T-helper 17 cell (primary cell): ENCODE measurements around the gene CDK15. TPM values are rescaled to one million over a fixed set of nuclear protein-coding genes. Genes with fewer than 3 reads are reported as not detected.

Experiments used
- ATAC-seq: fragments of 150-1000 bp; cut with Tn5 transposase; 2 replicates; pipeline ENCODE4 v1.10.0; 2021; ENCODE audit warnings: mild to moderate bottlenecking, moderate library complexity
- DNase-seq, 3 donors: peaks; one replicate each; pipeline versions ENCODE4 v3.0.0 to v3.0.0-alpha.2; 2020 to 2021
- H3K9me3 ChIP-seq: one replicate; pipeline ENCODE4 v1.7.0; 2013; ENCODE audit warnings: low read length, mild to moderate bottlenecking; ENCODE audit not compliant: control insufficient read depth, poor library complexity, severe bottlenecking
- H3K27ac Mint-ChIP-seq: one replicate; pipeline ENCODE4 v1.8.0; 2022; ENCODE audit warnings: mild to moderate bottlenecking, moderate library complexity, mixed read lengths
- H3K27me3 Mint-ChIP-seq: one replicate; pipeline ENCODE4 v1.8.0; 2022; ENCODE audit warnings: mixed read lengths
- H3K36me3 Mint-ChIP-seq: one replicate; pipeline ENCODE4 v1.8.0; 2022; ENCODE audit warnings: low read depth, mixed read lengths
- H3K4me1 Mint-ChIP-seq: one replicate; pipeline ENCODE4 v1.8.0; 2022; ENCODE audit warnings: mild to moderate bottlenecking, mixed read lengths
- H3K4me3 Mint-ChIP-seq: one replicate; pipeline ENCODE4 v1.8.0; 2022; ENCODE audit warnings: mild to moderate bottlenecking, moderate library complexity, mixed read lengths
- total RNA-seq, 4 donors: library from RNA in 2 of 4; stranded (reverse) in 2 of 4; gene quantifications; one replicate each; pipeline ENCODE4 v1.2.3 and lab custom pipeline; 2022 to 2026

CDK15 gene
- total RNA-seq, 2 donors from 2014 or later = not detected

DNA sequence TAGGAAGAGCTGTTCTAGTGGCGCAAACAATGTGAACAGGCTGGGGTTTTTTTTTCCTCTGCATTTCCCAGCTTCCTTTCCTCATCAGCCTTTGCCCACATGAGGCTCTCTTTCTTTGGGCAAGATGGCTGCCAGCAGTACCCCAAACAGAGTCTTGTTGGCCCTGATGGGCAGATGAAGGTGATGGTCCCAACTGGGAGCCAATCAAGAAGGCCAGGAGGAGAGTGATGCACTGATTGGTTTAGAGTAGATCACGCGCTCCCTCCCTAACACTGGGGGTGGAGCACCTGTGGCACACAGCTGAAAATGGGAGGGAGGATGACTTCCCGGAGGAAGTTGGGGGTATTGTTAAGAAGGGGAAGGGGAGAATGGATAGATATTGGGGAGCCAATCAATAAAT, 131.0 kb downstream of the CDK15 start:
- ATAC-seq = no peak

DNA sequence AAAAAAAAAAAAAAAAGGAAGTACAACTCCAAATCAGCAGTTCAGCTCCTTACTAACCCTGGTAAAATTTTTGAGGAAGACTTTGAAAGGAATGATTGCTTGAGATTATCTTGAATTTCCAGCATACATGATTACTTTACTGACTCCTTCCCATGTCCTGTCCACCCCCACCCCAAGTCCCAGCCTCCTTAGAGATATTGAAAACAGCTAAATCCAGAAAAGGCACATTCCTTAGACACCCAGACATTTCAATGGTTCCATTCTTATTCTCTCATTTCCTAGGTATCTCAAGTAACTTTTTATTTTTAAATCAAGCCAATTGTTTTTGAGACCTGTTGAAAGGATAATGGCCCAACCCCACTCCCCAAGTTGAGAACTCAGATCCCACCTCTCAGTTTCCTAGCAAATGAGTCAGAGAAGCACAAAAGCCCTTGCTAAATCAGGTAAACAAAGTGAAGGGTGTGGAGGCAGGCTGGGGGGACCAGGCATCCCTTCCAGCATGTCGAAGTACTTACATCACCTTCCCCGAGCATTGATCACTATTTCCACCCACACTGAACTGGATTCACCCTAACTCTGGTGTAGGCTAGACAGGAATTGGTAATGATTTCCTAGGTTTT, 131.9 kb downstream of the CDK15 start:
- Mint-ChIP-seq H3K4me3 (no peak overlapping the region), H3K36me3 (no peaks in the 10 kb centered on the region), H3K27ac (no peak overlapping the region), H3K4me1 (no peaks in the 10 kb centered on the region), H3K27me3 (peaks cover 33% of the 10 kb centered on the region)
- DNase-seq (no peak), ATAC-seq (no peak)
- H3K9me3 ChIP-seq = no peaks in the 10 kb centered on the region

More for the DNA sequence above, 131.0 kb downstream of the CDK15 start:
- H3K27me3 Mint-ChIP-seq = peaks cover 42% of the 10 kb centered on the region
- no peak overlapping the region for H3K27ac Mint-ChIP-seq
- H3K36me3 Mint-ChIP-seq = no peaks in the 10 kb centered on the region
- H3K9me3 ChIP-seq = no peaks in the 10 kb centered on the region
- no peak overlapping the region for H3K4me3 Mint-ChIP-seq
- no peaks in the 10 kb centered on the region for H3K4me1 Mint-ChIP-seq
- DNase-seq = no peak

DNA sequence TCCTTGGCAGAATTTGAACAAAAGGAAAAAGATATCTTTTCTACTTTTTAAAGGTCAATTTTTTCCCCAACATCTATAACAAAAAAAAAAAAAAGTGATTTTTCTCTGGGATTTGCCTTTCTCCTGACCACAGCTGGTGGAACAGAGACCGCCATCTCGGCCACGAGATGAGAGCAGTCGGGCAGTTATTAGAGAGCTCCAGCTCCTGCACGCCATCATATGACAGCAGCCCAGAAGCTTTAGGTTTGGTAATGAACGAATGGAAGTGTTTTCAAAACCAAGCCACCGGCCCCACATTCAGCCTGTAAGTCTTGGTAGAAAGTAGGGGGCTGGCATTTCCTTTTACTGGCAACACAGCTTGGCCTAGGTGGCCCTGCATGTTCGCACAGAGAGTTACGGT, 132.4 kb downstream of the CDK15 start:
- Mint-ChIP-seq H3K4me3 (no peak overlapping the region), H3K27ac (no peak overlapping the region), H3K27me3 (peaks cover 28% of the 10 kb centered on the region), H3K36me3 (no peaks in the 10 kb centered on the region), H3K4me1 (no peaks in the 10 kb centered on the region)
- ATAC-seq (no peak), DNase-seq (no peak)
- no peaks in the 10 kb centered on the region for H3K9me3 ChIP-seq

DNA sequence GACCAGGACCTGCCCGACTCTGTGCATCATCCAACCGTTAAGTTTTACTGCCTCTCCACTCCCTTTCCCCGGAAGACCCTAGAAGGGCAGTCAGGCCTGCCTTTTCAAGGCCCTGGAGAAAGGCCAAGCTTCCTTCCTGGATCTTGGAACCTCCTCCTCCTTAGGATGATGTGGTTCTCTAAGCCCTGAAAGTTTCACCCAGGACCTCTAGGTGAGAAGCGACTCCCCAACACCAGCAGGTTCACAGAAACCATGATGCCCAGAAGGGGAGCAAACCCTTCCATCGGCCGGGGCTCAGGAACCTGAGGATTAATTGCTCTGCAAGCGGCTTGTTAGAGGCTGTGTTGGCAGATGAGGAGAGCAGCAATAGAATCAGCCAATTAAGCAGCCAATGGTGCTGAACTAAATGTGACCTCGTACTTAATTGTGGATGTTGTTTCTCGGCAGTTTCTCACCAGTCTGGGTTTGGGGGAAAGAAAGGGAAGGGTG, 133.2 kb downstream of the CDK15 start:
- H3K9me3 ChIP-seq = no peaks in the 10 kb centered on the region
- Mint-ChIP-seq H3K27me3 (peaks cover 23% of the 10 kb centered on the region), H3K4me1 (no peaks in the 10 kb centered on the region), H3K27ac (no peak overlapping the region), H3K36me3 (no peaks in the 10 kb centered on the region), H3K4me3 (no peak overlapping the region)
- no peak for DNase-seq
- no peak for ATAC-seq

DNA sequence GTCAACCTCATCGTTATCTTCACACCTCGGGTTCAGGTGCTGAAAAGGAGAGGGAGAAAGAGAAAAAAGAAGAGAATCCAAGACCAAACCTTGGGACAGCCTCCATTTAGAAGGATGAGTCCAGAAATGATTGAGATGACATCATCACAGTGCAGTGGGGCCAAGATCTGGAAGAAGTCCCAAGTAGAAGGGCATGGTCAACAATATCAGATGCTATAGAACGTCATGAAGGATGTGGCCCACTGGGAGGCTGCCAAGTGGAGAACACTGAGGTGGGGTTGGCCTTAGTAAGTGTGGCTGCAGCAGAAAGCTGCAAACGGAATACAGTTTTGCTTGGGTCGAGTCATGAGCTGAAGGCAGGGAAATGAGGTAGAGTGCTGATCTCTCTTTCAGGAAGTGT, 136.2 kb downstream of the CDK15 start:
- H3K9me3 ChIP-seq = no peaks in the 10 kb centered on the region
- Mint-ChIP-seq H3K36me3 (no peaks in the 10 kb centered on the region), H3K27me3 (peaks cover 30% of the 10 kb centered on the region), H3K4me1 (no peaks in the 10 kb centered on the region), H3K4me3 (no peak overlapping the region), H3K27ac (no peak overlapping the region)
- ATAC-seq (no peak), DNase-seq (no peak)

Other genes starting within 250 kb of the CDK15 start
- gene TMEM237, start 163.0 kb upstream of the CDK15 start, total RNA-seq = 1 to 10 TPM; 5.4 to 9.3 TPM
- under 1 TPM in 1 of 2 donors, not detected in 1; 0.17 TPM for gene MPP4, start 107.9 kb upstream of the CDK15 start, total RNA-seq
- 1 to 10 TPM; 6.6 to 6.7 TPM for gene ALS2, start 25.6 kb upstream of the CDK15 start, total RNA-seq
- gene FZD7, start 227.3 kb downstream of the CDK15 start, total RNA-seq = under 1 TPM; 0.30 to 0.31 TPM